Prostate gland (tissue), 2 donors: ENCODE results near the gene MTG1. TPM values are rescaled to one million over a fixed set of nuclear protein-coding genes. Genes with fewer than 3 reads are reported as not detected.
A peak's percentile ranks its signal among the peaks of the same experiment; 100 is the strongest.

Experiments
- DNase-seq: peaks from one replicate; pipeline ENCODE4 v3.0.0-alpha.2; 2019; ENCODE audit warnings: low spot score
- H3K27ac ChIP-seq, 2 donors: fragments of 200-600 bp; sonication (generic); 2 replicates each; pipeline ENCODE4 v1.5.1; 2017 to 2019
- H3K27me3 ChIP-seq: fragments of 200-600 bp; sonication (generic); replicated peaks from 2 replicates; pipeline ENCODE4 v1.5.1; 2019; ENCODE audit not compliant: insufficient read depth
- H3K36me3 ChIP-seq, 2 donors: fragments of 200-600 bp; sonication (generic); 1 replicate in 1 of 2; 2 replicates in 1 of 2; pipeline versions ENCODE4 v1.5.1 to v1.8.1; 2017 to 2019
- H3K4me1 ChIP-seq: fragments of 200-600 bp; sonication (generic); replicated peaks from 2 replicates; pipeline ENCODE4 v1.5.1; 2019
- H3K4me3 ChIP-seq, 2 donors: fragments of 200-600 bp; sonication (generic); 2 replicates each; pipeline ENCODE4 v1.5.1; 2017 to 2019
- H3K9me3 ChIP-seq: fragments of 200-600 bp; sonication (generic); 2 replicates; pipeline ENCODE4 v1.5.1; 2017
- POLR2A ChIP-seq: fragments of 450-650 bp; IDR thresholded peaks from one replicate; pipeline ENCODE4 v1.6.1; 2016; ENCODE audit warnings: antibody characterized with exemption, mild to moderate bottlenecking
- POLR2AphosphoS5 ChIP-seq: sonication (generic); formaldehyde crosslinking; IDR thresholded peaks from one replicate; pipeline ENCODE4 v1.6.1; 2017; ENCODE audit warnings: antibody characterized with exemption
- WGBS: methylation state at CpG from one replicate; pipeline ENCODE4 v1.1.5; 2018; 5-methylcytosine and 5-hydroxymethylcytosine counted together
- intact Hi-C: fragments of 100-400 bp; cut with DNase I; formaldehyde crosslinking; loops from one replicate; pipeline ENCODE4 v1.14.2; 2022
- total RNA-seq, 2 donors: library from RNA; depleted of rRNA; stranded (reverse); fragments of >200 nt; gene quantifications; one replicate each; pipeline ENCODE4 v1.1.0, GENCODE V29; 2016
- TF ChIP-seq, protein P1 (sequence below), 4 experiments: fragments of 200-600 bp in 2 of 4; fragments of 450-650 bp in 2 of 4; sonication (generic) in 2 of 4; IDR thresholded peaks; 1 replicate in 3 of 4; 2 replicates in 1 of 4; pipeline ENCODE4 v1.5.1; 2016 to 2019; ENCODE audit warnings: antibody characterized with exemption in 4 of 4, mild to moderate bottlenecking in 2 of 4, moderate library complexity in 2 of 4

The MTG1 gene
- total RNA-seq, 2 donors from 2014 or later, result 26.8 to 67.4 TPM

DNA sequence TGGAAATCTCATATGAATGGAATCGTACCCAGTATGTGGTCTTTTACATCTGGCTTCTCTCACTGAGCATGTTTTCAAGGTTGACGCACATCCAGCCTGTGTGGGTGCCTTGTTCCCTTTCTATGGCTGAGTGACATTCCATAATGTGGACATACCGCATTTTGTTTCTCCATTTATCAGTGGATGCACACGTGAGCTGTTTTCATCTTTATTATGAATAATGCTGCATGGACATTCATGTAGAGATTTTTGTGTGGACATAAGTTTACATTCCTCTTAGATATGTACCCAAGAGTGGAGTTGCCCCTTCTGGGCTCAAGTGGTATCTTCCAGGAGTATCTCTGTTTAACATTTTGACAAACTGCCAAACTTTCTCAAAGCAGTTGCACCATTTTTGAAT lies 58.5 kb downstream of the MTG1 start:
- H3K9me3 ChIP-seq, result no peaks in the 10 kb centered on the region
- H3K4me1 ChIP-seq, result no peaks in the 10 kb centered on the region
- H3K27me3 ChIP-seq, result no peaks in the 10 kb centered on the region
- no peak overlapping the region for H3K4me3 ChIP-seq
- intact Hi-C loops, result no loop called here
- no peaks in the 10 kb centered on the region for H3K36me3 ChIP-seq
- WGBS, result 84% methylated on average over 4 of the region's 4 CpGs
- no peak overlapping the region for H3K27ac ChIP-seq
- DNase-seq, result no peak
- TF ChIP-seq POLR2A, result no peak
- TF ChIP-seq, protein P1, sequence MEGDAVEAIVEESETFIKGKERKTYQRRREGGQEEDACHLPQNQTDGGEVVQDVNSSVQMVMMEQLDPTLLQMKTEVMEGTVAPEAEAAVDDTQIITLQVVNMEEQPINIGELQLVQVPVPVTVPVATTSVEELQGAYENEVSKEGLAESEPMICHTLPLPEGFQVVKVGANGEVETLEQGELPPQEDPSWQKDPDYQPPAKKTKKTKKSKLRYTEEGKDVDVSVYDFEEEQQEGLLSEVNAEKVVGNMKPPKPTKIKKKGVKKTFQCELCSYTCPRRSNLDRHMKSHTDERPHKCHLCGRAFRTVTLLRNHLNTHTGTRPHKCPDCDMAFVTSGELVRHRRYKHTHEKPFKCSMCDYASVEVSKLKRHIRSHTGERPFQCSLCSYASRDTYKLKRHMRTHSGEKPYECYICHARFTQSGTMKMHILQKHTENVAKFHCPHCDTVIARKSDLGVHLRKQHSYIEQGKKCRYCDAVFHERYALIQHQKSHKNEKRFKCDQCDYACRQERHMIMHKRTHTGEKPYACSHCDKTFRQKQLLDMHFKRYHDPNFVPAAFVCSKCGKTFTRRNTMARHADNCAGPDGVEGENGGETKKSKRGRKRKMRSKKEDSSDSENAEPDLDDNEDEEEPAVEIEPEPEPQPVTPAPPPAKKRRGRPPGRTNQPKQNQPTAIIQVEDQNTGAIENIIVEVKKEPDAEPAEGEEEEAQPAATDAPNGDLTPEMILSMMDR (IDR thresholded peaks at IDR 0.05), result no peak
- no peak for TF ChIP-seq POLR2AphosphoS5

DNA sequence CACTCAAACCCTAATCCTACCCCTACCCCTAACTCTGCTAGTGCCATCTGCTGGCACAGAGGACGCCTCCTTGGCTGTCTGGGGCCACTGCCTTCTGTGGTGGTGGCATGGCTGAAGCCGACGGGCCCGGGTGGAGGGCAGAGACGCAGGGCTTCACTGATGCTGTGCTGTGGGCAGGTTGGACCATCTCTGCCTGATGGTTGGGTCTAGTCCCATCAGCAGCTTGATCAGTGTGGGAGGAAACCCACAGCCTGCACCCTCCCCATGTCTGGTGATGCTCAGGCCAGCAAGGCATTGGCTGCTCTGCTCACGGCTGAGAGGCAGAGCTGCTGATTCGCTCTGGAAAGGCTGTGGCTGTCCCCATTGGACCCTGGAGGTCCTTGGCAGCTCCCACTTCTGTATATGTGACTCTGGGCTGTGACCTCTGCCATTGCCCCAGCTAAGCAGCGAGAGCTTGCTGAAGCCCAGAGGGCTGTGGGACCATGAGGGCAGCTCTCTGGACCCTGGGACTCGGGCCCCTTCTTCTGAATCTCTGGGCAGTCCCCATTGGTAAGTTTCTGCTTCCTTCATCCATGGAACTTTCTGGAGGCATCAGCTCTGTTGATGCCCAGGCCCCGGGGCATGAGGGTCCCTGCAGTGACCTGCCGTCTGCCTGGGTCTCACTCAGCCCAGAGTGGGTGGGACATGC lies 59.7 kb downstream of the MTG1 start, which contains the start of gene SCART1:
Gene SCART1, plus strand, starts transcription at position 430 of the 688 bp plus-strand sequence. Its CDS starts 53 bp downstream, at position 483.
- no peaks in the 10 kb centered on the region for H3K27me3 ChIP-seq
- peak; percentile 3 for DNase-seq
- no peak within 1 kb of the TSS for H3K27ac ChIP-seq
- TF ChIP-seq POLR2A, result no peak
- no peak for TF ChIP-seq POLR2AphosphoS5
- TF ChIP-seq, protein P1 (IDR thresholded peaks at IDR 0.05), result no peak
- no peaks in the 10 kb centered on the region for H3K4me1 ChIP-seq
- no peaks in the 10 kb centered on the region for H3K36me3 ChIP-seq
- no peaks in the 10 kb centered on the region for H3K9me3 ChIP-seq
- intact Hi-C loops, result no loop called here
- no peak within 1 kb of the TSS for H3K4me3 ChIP-seq
- WGBS, result 89% methylated on average over 11 of the region's 11 CpGs

DNA sequence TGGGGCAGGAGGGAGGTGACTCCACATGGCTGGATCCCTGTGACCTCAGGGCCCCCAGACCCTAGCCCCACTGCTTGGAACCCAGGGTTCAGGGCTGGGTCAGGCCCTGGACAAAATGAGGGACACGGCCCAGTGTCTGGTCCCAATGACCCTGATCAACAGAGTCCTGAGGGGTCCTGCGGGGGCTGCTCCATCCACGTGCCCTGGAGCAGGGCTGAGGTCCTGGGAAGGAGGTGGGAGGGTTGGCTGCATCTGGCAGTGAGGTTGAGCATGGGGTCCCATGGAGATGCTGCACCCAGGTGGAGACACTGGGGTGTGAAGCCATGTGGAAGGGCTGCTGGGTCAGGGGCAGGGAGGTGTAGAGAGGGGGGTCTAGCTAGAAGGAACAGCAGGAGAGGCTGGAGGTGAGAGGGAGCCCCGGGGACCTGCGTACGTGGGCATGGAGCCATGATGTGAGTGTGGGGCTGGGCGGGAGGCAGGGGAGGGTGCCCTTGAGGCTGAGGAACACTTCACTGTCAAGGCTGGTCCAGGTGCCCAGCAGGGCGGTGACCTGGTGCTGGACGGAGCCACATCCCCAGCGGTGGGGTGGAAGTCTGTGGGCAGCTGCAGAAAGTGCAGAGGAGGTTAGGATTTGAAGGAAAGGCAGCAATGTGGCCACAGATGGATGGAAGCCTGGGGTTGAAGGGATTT lies 60.4 kb downstream of the MTG1 start:
- Histone ChIP-seq H3K9me3 (no peaks in the 10 kb centered on the region), H3K27me3 (no peaks in the 10 kb centered on the region), H3K36me3 (no peaks in the 10 kb centered on the region), H3K4me1 (no peaks in the 10 kb centered on the region), H3K27ac (no peak overlapping the region), H3K4me3 (no peak overlapping the region)
- TF ChIP-seq POLR2AphosphoS5, result no peak
- TF ChIP-seq, protein P1 (IDR thresholded peaks at IDR 0.05), result no peak
- no peak for TF ChIP-seq POLR2A
- intact Hi-C loops, result no loop called here
- no peak for DNase-seq
- 85% methylated on average over 10 of the region's 10 CpGs for WGBS

DNA sequence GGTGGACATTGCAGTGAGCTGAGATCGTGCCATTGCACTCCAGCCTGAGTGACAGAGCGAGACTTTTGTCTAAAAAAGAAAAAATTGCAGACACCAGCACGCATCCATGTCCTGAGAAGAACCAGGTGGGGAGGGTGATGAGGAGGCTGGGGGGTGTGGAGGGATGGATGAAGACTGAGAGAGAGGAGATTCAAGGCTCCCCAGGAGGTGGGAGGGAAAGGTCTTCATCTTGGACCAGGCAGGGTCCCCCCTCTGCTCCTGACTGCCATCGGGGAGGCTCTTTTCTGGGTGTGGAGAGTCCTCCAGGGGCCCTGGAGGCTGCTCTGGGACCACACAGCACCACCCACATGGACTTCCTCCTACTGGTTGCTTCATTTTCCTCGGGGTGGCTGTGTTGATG lies 61.2 kb downstream of the MTG1 start:
- whole genome bisulfite sequencing, result 81% methylated on average over 5 of the region's 5 CpGs
- no peak for DNase-seq
- no peak overlapping the region for H3K4me3 ChIP-seq
- no peaks in the 10 kb centered on the region for H3K9me3 ChIP-seq
- no peak overlapping the region for H3K27ac ChIP-seq
- intact Hi-C loops, result no loop called here
- H3K27me3 ChIP-seq, result no peaks in the 10 kb centered on the region
- H3K4me1 ChIP-seq, result no peaks in the 10 kb centered on the region
- H3K36me3 ChIP-seq, result no peaks in the 10 kb centered on the region
- TF ChIP-seq, protein P1 (IDR thresholded peaks at IDR 0.05), result no peak
- TF ChIP-seq POLR2A, result no peak
- TF ChIP-seq POLR2AphosphoS5, result no peak

DNA sequence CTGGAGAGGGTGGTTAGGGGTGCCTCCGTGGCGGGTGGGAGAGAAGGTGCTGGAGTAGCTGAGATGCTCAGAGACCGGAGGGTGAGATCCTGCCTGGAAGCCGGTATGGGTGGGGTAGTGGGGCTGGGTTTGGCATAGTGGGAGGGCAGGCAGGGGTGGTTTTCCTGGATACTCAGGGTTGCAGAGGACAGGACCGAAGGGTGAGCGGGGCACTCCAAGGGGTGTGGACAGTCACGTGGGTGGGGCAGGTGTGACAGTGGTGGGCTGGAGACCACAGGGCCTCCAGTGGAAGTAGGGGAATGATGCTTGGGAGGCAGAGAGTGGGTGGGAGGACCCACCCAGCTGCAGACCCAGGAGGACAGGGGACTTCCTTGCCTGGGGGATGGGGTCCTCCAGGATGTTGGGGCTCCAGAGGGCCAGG lies 61.7 kb downstream of the MTG1 start:
- Histone ChIP-seq H3K36me3 (no peaks in the 10 kb centered on the region), H3K27me3 (no peaks in the 10 kb centered on the region), H3K4me1 (no peaks in the 10 kb centered on the region), H3K27ac (no peak overlapping the region), H3K4me3 (no peak overlapping the region), H3K9me3 (no peaks in the 10 kb centered on the region)
- intact Hi-C loops, result no loop called here
- 87% methylated on average over 7 of the region's 7 CpGs for WGBS
- DNase-seq, result no peak
- TF ChIP-seq, protein P1 (IDR thresholded peaks at IDR 0.05), result no peak
- no peak for TF ChIP-seq POLR2A
- TF ChIP-seq POLR2AphosphoS5, result no peak
